GM20000 (cell line): Measurements from ENCODE around the gene R3HDM2.
A peak's percentile ranks its signal among the peaks of the same experiment; 100 is the strongest.
"Not testable (repeated sequence)": the region's sequence is repeated elsewhere in the genome, so short reads cannot be mapped to it uniquely, and the experiment has no call there.

Experiments used
- DNase-seq: peaks from one replicate; pipeline ENCODE4 v3.0.0; 2012; ENCODE audit warnings: low spot score
- TF ChIP-seq, protein P1 (sequence below): IDR thresholded peaks from 2 replicates; pipeline ENCODE4 v1.5.1; 2012; ENCODE audit warnings: mild to moderate bottlenecking, control low read depth; ENCODE audit errors: extremely low read depth, missing control alignments

Gene R3HDM2

GRCh38 chr12:57309420-57309819 lies 121.4 kb downstream of the R3HDM2 start:
- TF ChIP-seq, protein P1, sequence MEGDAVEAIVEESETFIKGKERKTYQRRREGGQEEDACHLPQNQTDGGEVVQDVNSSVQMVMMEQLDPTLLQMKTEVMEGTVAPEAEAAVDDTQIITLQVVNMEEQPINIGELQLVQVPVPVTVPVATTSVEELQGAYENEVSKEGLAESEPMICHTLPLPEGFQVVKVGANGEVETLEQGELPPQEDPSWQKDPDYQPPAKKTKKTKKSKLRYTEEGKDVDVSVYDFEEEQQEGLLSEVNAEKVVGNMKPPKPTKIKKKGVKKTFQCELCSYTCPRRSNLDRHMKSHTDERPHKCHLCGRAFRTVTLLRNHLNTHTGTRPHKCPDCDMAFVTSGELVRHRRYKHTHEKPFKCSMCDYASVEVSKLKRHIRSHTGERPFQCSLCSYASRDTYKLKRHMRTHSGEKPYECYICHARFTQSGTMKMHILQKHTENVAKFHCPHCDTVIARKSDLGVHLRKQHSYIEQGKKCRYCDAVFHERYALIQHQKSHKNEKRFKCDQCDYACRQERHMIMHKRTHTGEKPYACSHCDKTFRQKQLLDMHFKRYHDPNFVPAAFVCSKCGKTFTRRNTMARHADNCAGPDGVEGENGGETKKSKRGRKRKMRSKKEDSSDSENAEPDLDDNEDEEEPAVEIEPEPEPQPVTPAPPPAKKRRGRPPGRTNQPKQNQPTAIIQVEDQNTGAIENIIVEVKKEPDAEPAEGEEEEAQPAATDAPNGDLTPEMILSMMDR: no peak
- no peak for DNase-seq

GRCh38 chr12:57300961-57301584 lies 129.8 kb downstream of the R3HDM2 start:
- DNase-seq: no peak
- TF ChIP-seq, protein P1: no peak

DNA sequence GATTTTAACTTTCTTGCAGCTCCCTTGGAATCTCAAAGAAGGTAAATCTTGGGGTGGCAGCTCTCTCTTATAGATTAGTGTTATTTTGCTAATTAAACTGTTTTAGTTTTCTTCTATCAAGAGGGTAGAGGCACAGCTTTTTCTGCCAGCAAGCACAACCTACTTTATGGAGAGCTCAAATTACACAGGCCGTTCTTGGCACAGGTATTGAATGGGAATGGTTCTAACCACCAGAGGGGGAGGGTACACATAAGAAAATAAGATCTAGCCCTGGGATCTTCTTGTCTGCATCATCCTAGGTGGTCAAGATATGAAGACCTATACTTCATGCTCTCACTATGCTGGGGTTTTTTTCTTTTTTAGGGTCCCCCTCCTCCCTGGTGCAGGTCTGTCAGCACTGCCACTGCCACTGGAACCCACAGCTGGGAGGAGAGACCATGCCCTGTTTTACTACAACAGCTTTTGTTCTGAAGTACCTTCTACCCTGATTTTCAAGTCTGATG lies 131.3 kb downstream of the R3HDM2 start:
- no peak for DNase-seq
- TF ChIP-seq, protein P1: no peak

- TF ChIP-seq, protein P1: no peak
- DNase-seq: no peak
Measured at GRCh38 chr12:57296291-57296690, 134.6 kb downstream of the R3HDM2 start.

- DNase-seq: not testable (repeated sequence)
Measured at GRCh38 chr12:57282073-57282472, 148.8 kb downstream of the R3HDM2 start.

DNA sequence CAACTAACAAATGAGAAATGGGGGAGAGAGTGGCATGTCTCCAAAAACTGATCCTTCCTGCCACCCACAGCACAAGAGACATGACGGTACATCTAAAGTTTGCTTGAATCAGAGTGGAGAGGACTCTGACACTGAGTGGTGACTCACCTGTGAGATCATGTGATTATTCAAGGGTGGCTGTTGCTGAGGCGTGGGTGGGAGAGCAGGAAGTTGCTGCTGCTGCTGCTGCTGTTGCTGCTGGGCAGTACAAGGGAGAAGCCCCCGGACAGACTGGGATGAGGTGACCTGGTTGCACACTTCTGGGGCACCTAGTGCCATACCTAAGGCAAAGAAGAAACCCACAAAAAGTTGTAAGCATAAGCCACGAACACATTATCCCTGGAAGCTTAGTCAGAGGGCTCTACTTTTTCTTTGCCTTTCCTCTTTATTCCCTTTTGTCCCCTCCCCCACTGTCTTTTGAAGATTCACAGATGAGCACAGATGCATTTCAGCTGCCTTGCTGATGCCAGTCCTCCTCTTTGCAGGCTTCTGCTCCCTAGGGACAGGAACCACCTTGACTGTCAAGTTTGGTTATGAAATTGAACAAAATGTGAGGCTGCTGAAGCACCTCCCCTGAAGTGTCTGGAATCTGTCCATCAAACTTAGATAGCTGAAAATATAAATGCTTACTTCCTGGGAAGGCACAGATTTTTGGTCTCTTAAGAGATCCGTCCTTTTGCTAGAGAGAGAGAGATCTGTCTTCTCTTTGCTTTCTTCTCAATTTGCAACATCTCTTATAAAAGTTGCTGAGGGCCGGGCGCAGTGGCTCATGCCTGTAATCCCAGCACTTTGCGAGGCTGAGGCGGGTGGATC lies 150.4 kb downstream of the R3HDM2 start:
- TF ChIP-seq, protein P1: no peak
- peak; percentile 77 for DNase-seq

GRCh38 chr12:57278465-57279381 lies 152.1 kb downstream of the R3HDM2 start:
- no peak for DNase-seq
- TF ChIP-seq, protein P1: no peak
